Chondrocyte (in vitro differentiated cells): ENCODE data around the gene MYO7A. TPM values are rescaled to one million over a fixed set of nuclear protein-coding genes. Genes with fewer than 3 reads are reported as not detected.

Experiments
- DNase-seq: peaks from one replicate; pipeline ENCODE4 v3.0.0; 2021; ENCODE audit warnings: mixed read lengths, low spot score
- H3K27ac Mint-ChIP-seq: one replicate; pipeline ENCODE4 v1.8.0; 2021; ENCODE audit warnings: mild to moderate bottlenecking, moderate library complexity, mixed read lengths; ENCODE audit not compliant: unreplicated experiment
- H3K27me3 Mint-ChIP-seq: 2 replicates; pipeline ENCODE4 v1.8.0; 2021; ENCODE audit warnings: low read depth, mixed read lengths
- H3K36me3 Mint-ChIP-seq: 2 replicates; pipeline ENCODE4 v1.8.0; 2021; ENCODE audit warnings: low read depth, mixed read lengths
- H3K4me1 Mint-ChIP-seq: 2 replicates; pipeline ENCODE4 v1.8.0; 2021; ENCODE audit warnings: low read depth, mild to moderate bottlenecking, mixed read lengths
- H3K4me3 Mint-ChIP-seq: one replicate; pipeline ENCODE4 v1.8.0; 2021; ENCODE audit warnings: mild to moderate bottlenecking, moderate library complexity, mixed read lengths; ENCODE audit not compliant: unreplicated experiment
- H3K9me3 Mint-ChIP-seq: 2 replicates; pipeline ENCODE4 v1.8.0; 2021; ENCODE audit warnings: low read depth, mixed read lengths
- total RNA-seq: library from RNA; stranded (reverse); gene quantifications from 3 replicates; pipeline ENCODE4 v1.2.1, GENCODE V29; 2021
- TF ChIP-seq, protein P1 (sequence below): fragments of 200-600 bp; sonication (generic); IDR thresholded peaks from 2 replicates; pipeline ENCODE4 v1.5.0; 2021; ENCODE audit warnings: antibody characterized with exemption, mild to moderate bottlenecking, moderate library complexity

The MYO7A gene
- total RNA-seq, 1 donor from 2014 or later = not detected

DNA sequence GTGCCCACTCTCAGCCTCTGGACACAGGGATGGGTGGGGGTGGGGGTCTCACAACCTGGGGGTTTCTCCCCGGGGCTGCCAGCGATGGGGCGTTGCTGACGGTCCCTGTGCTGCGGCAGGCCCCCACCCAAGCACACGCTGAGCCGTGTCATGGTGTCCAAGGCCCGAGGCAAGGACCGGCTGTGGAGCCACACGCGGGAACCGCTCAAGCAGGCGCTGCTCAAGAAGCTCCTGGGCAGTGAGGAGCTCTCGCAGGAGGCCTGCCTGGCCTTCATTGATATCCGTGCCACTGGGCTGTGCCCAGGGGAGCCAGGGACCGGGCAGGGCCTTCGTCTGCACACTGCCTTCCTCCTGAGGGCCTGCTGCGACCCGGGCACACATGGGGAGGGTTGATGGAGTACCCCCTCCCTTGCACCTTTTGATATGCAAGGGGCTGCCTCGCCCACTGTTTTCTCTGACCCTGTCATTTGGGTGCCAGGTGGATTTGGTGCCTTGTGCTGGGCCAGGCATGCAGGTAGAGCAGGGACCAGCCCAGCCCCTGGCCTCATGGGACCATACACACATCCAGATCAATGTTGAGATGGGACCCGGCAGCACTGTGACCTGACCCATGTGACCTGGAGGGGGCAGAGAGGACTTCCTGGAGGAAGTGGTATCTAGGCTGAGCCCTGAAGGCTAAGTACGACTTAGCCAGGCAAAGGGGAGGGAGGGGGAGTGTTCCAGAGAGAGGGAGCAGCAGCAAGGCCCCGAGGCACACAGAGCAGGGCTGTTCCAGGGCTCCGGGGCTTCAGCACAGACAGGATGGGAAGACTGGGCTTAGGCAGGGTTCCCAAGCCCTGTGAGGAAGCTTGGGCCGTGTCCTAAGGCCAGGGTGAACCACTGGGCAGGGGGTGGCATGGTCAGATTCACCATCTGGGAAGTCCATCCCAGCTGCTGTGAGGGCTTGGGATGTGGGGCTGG lies 75.2 kb downstream of the MYO7A start:
- DNase-seq = peak; percentile 67
- TF ChIP-seq, protein P1, sequence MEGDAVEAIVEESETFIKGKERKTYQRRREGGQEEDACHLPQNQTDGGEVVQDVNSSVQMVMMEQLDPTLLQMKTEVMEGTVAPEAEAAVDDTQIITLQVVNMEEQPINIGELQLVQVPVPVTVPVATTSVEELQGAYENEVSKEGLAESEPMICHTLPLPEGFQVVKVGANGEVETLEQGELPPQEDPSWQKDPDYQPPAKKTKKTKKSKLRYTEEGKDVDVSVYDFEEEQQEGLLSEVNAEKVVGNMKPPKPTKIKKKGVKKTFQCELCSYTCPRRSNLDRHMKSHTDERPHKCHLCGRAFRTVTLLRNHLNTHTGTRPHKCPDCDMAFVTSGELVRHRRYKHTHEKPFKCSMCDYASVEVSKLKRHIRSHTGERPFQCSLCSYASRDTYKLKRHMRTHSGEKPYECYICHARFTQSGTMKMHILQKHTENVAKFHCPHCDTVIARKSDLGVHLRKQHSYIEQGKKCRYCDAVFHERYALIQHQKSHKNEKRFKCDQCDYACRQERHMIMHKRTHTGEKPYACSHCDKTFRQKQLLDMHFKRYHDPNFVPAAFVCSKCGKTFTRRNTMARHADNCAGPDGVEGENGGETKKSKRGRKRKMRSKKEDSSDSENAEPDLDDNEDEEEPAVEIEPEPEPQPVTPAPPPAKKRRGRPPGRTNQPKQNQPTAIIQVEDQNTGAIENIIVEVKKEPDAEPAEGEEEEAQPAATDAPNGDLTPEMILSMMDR = no peak
- Mint-ChIP-seq H3K4me1 (peaks cover 4% of the 10 kb centered on the region), H3K9me3 (no peaks in the 10 kb centered on the region), H3K4me3 (no peak overlapping the region), H3K27ac (no peak overlapping the region), H3K27me3 (peaks cover 4% of the 10 kb centered on the region), H3K36me3 (no peaks in the 10 kb centered on the region)

DNA sequence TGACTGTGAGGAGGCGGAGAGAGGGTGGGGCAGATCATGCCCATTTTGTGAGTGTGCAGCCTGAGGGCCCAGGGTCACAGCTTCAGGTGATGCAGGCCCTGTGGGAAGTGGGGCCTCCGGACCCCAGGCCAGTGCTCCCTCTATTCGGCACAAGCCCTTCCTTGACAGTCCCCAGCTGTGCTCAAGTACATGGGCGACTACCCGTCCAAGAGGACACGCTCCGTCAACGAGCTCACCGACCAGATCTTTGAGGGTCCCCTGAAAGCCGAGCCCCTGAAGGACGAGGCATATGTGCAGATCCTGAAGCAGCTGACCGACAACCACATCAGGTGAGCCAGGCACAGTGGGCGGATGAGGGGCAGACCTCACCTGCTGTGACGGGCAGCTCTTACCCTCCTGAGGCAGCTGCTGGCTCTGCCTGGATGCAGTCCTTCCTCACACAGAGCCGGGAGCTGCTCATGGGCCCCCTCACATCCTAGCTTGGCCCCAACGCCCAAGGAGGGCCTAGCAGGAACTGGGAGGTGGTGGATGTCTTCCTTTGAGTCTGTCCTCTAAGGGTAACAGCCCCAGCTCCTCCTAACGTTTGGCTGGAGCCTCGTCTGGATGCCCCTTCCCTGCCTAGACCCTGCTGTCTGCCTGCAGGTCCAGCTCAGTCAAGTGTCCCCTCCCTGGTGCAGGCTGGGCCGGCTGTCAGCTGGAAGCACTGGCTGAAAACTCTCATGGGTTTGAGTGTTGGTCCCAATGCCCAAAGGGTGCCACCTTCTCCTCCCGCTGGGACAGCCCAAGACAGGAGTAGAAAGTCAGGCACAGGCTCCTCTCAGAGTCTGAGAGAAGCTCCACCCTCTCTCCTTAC lies 76.1 kb downstream of the MYO7A start:
- Mint-ChIP-seq H3K9me3 (no peaks in the 10 kb centered on the region), H3K4me1 (peaks cover 4% of the 10 kb centered on the region), H3K36me3 (no peaks in the 10 kb centered on the region), H3K27me3 (peaks cover 4% of the 10 kb centered on the region), H3K27ac (no peak overlapping the region), H3K4me3 (no peak overlapping the region)
- DNase-seq = peak; percentile 79
- TF ChIP-seq, protein P1 = no peak

DNA sequence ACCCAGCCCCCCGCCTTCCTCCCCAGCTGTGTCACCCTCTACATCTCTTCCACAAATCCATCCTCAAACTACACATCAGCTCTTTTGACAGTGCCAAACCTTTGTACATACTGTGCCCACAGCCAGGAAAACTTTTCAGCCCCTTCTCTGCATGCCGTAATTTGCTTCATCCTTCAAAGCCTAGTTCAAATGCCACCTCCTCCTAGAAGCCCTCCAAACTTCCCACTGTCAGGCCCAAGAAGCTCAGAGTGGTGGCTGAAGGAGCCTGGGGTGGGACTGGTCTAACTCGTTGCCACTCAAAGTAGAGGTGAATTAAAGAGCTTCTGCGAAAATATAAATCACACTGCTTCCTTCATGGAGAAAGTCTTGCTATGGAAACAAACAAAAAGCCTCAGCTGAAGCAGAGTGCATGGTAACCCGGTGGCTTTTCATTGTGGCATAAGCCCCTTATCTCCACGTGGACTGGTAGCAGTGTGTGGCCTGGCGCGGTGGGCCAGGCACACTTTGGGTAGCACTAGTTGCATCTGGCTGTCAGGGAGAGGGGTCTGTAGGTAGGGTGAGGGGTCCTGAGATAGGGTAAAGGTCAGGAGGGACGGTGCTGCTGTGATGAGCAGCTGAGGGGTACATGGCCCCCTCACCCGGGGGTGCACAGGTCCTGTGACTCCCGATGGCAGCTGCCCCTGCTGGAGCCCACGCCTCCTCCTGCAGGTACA lies 76.9 kb downstream of the MYO7A start:
- peaks cover 4% of the 10 kb centered on the region for H3K27me3 Mint-ChIP-seq
- H3K27ac Mint-ChIP-seq = no peak overlapping the region
- H3K9me3 Mint-ChIP-seq = no peaks in the 10 kb centered on the region
- TF ChIP-seq, protein P1 = no peak
- DNase-seq = no peak
- no peak overlapping the region for H3K4me3 Mint-ChIP-seq
- peaks cover 4% of the 10 kb centered on the region for H3K4me1 Mint-ChIP-seq
- H3K36me3 Mint-ChIP-seq = no peaks in the 10 kb centered on the region

DNA sequence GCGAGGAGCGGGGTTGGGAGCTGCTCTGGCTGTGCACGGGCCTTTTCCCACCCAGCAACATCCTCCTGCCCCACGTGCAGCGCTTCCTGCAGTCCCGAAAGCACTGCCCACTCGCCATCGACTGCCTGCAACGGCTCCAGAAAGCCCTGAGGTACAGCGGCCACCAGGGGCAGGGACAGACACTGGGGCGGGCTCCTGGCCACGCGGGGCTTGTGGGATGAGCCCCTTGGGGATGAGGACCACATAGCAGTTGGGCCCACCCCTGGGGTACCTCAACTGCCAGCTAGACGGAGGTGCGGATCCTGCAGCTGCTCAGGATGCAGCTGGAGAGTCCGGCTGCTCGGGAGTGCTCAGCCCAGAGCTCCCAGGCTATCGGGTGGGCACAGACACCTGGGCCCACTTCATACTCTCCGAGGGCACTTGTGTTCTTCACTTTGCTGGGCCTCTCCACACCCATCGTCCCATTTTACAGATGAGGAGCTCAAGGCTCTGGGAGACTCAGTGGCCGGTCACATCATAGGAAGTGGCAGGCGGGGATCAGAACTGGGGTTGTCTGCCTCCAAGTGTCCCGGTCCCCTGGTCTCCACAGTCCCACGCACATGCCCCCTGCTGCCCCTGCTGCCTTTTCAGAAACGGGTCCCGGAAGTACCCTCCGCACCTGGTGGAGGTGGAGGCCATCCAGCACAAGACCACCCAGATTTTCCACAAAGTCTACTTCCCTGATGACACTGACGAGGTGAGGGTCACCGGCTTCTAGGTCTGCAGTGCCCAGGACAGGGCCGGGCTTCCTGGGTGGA lies 77.6 kb downstream of the MYO7A start:
- TF ChIP-seq, protein P1 = no peak
- peaks cover 4% of the 10 kb centered on the region for H3K4me1 Mint-ChIP-seq
- peaks cover 4% of the 10 kb centered on the region for H3K27me3 Mint-ChIP-seq
- H3K9me3 Mint-ChIP-seq = no peaks in the 10 kb centered on the region
- H3K27ac Mint-ChIP-seq = no peak overlapping the region
- no peak overlapping the region for H3K4me3 Mint-ChIP-seq
- DNase-seq = peak; percentile 88
- H3K36me3 Mint-ChIP-seq = no peaks in the 10 kb centered on the region
